ENCODE results near the gene CLCN6. TPM values are rescaled to one million over a fixed set of nuclear protein-coding genes. Genes with fewer than 3 reads are reported as not detected.

CLCN6 gene
- total RNA-seq, 1 experiment from 2014 or later = 6.1 TPM

- TF ChIP-seq CTCF (conservative IDR thresholded peaks at IDR 0.05; ENCODE audit: low read depth, low read length) = peak; percentile 90
- TF ChIP-seq EZH2 (IDR thresholded peaks at IDR 0.05; ENCODE audit: low read length, unreplicated experiment) = no peak
- no peak for TF ChIP-seq EZH2phosphoT487 (IDR thresholded peaks at IDR 0.05; ENCODE audit: borderline replicate concordance, low read length)
- Histone ChIP-seq H2AFZ (ENCODE audit: low read length) (peak overlapping the region; percentile 40), H3F3A (ENCODE audit: low read length, unreplicated experiment) (no peaks in the 10 kb centered on the region), H3K4me1 (ENCODE audit: insufficient read depth, low read length) (peaks cover 12% of the 10 kb centered on the region; the same call in 1 of the 2 replicates), H3K79me2 (ENCODE audit: low read length) (no peaks in the 10 kb centered on the region), H3K9me2 (replicated peaks; ENCODE audit: low read length) (no peaks in the 10 kb centered on the region), H3K9me3 (ENCODE audit: low read length) (no peaks in the 10 kb centered on the region), H3K4me2 (ENCODE audit: low read length) (peak overlapping the region; percentile 33), H3K27ac (ENCODE audit: low read length) (no peak overlapping the region), H3K36me3 (ENCODE audit: low read depth, low read length) (no peaks in the 10 kb centered on the region), H3K4me3 (ENCODE audit: low read length) (no peak overlapping the region), H3K9ac (ENCODE audit: low read length) (no peak overlapping the region), H4K20me1 (ENCODE audit: low read length) (no peaks in the 10 kb centered on the region), H3K27me3 (ENCODE audit: low read length) (no peaks in the 10 kb centered on the region)
- POLR2A ChIA-PET (ENCODE audit: unreplicated experiment) = no interaction called here
- BruUV-seq (replicated peaks) = no TSS peak
- ATAC-seq = peak; percentile 79
- CTCF ChIA-PET = interaction anchor here (0.5 to 0.9 kb wide), 4 partner anchors 16 to 79 kb away, joined by 3 to 4 read pairs (median 3); partner anchors contain the start of gene CLCN6
- intact Hi-C loops (cut with micrococcal nuclease) = loop anchor here (1.0 kb wide), 1 partner anchor 109 kb away; no protein-coding TSS in a partner anchor
- DNase-seq = peak; percentile 61
These were observed 20.8 kb upstream of the CLCN6 start for GRCh38 chr1:11784993-11785769.

GRCh38 chr1:11786168-11786567, 19.8 kb upstream of the CLCN6 start:
- ChIA-PET POLR2A (ENCODE audit: unreplicated experiment) (no interaction called here), CTCF (no interaction called here)
- Histone ChIP-seq H3K9me3 (ENCODE audit: low read length) (no peaks in the 10 kb centered on the region), H3K4me1 (ENCODE audit: insufficient read depth, low read length) (peaks cover 22% of the 10 kb centered on the region), H3K27me3 (ENCODE audit: low read length) (no peaks in the 10 kb centered on the region), H3K36me3 (ENCODE audit: low read depth, low read length) (no peaks in the 10 kb centered on the region), H3K27ac (ENCODE audit: low read length) (no peak overlapping the region), H3K79me2 (ENCODE audit: low read length) (no peaks in the 10 kb centered on the region), H4K20me1 (ENCODE audit: low read length) (no peaks in the 10 kb centered on the region), H3K9me2 (replicated peaks; ENCODE audit: low read length) (no peaks in the 10 kb centered on the region), H3K4me2 (ENCODE audit: low read length) (no peak overlapping the region), H2AFZ (ENCODE audit: low read length) (no peak overlapping the region), H3K4me3 (ENCODE audit: low read length) (no peak overlapping the region), H3K9ac (ENCODE audit: low read length) (no peak overlapping the region), H3F3A (ENCODE audit: low read length, unreplicated experiment) (no peaks in the 10 kb centered on the region)
- intact Hi-C loops (cut with micrococcal nuclease) = no loop called here
- no peak for DNase-seq
- TF ChIP-seq EZH2 (IDR thresholded peaks at IDR 0.05; ENCODE audit: low read length, unreplicated experiment) = no peak
- no peak for TF ChIP-seq EZH2phosphoT487 (IDR thresholded peaks at IDR 0.05; ENCODE audit: borderline replicate concordance, low read length)
- TF ChIP-seq CTCF (conservative IDR thresholded peaks at IDR 0.05; ENCODE audit: low read depth, low read length) = no peak
- no TSS peak for BruUV-seq (replicated peaks)
- no peak for ATAC-seq

All from PC-3 (cell line).